Measurements from ENCODE around the gene ADORA2B.

ADORA2B gene

DNA sequence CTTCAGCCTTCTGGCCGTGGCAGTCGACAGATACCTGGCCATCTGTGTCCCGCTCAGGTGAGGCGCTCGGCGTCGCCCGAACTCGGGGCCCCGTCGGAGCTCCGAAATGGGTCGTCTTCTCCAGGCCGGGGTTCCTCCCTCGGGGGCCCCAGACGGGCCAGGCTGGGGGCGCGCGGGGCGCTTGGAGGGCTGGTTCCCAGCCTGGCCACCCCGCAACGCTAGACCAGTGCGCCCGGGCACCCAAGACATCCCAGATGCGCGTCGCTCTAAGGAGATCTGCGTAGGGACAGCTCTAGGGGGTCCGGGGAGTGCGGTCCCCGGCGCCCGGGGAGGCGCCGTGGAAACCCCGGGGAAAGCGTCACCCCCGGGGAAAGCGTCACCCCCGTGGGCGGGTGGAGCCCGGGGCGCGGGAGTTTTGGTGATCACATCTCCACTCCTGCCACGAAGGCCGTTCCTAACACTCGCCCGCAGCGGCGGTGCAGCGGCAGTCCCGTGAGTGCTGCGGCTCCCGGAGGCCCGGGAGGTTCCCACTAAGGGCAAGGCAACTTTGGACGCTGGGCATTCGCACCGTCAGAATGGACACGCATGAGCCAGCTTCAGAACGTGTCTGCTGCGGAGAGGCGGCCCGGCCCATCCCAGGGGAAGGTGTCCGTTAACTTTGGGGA is 729 bp downstream of the ADORA2B start:
- peaks cover 19% of the 10 kb centered on the region for H3K4me1 ChIP-seq (ENCODE audit: insufficient read depth, low read length)
- H3K9me3 ChIP-seq (ENCODE audit: low read length) = no peaks in the 10 kb centered on the region
- no peaks in the 10 kb centered on the region for H3K36me3 ChIP-seq (ENCODE audit: insufficient read depth, low read length)
- H3K9ac ChIP-seq (ENCODE audit: low read length) = no peak overlapping the region
- peak overlapping the region; percentile 77 to 81 for H3K4me3 ChIP-seq (ENCODE audit: low read depth in 1 of 2, low read length in 2 of 2)
- H3K27ac ChIP-seq (ENCODE audit: low read depth, low read length) = peak overlapping the region; percentile 32
- peaks cover 0 to 9% of the 10 kb centered on the region in 2 donors for H3K27me3 ChIP-seq (ENCODE audit: control insufficient read depth in 1 of 2, insufficient read depth in 2 of 2, low read length in 2 of 2)

GRCh38 chr17:15946611-15947120 is 1.7 kb downstream of the ADORA2B start:
- H3K4me1 ChIP-seq (ENCODE audit: insufficient read depth, low read length) = peaks cover 19% of the 10 kb centered on the region
- H3K9me3 ChIP-seq (ENCODE audit: low read length) = no peaks in the 10 kb centered on the region
- peak overlapping the region in 1 of 2 donors; percentile 77 for H3K4me3 ChIP-seq (ENCODE audit: low read depth in 1 of 2, low read length in 2 of 2)
- no peak overlapping the region for H3K9ac ChIP-seq (ENCODE audit: low read length)
- no peaks in the 10 kb centered on the region for H3K36me3 ChIP-seq (ENCODE audit: insufficient read depth, low read length)
- H3K27ac ChIP-seq (ENCODE audit: low read depth, low read length) = no peak overlapping the region
- H3K27me3 ChIP-seq (ENCODE audit: control insufficient read depth in 1 of 2, insufficient read depth in 2 of 2, low read length in 2 of 2) = peaks cover 0 to 9% of the 10 kb centered on the region in 2 donors

GRCh38 chr17:15947271-15947670 is 2.3 kb downstream of the ADORA2B start:
- peak overlapping the region; percentile 14 for H3K27ac ChIP-seq (ENCODE audit: low read depth, low read length)
- H3K4me3 ChIP-seq (ENCODE audit: low read depth in 1 of 2, low read length in 2 of 2) = no peak overlapping the region
- peaks cover 19% of the 10 kb centered on the region for H3K4me1 ChIP-seq (ENCODE audit: insufficient read depth, low read length)
- no peaks in the 10 kb centered on the region for H3K36me3 ChIP-seq (ENCODE audit: insufficient read depth, low read length)
- H3K27me3 ChIP-seq (ENCODE audit: control insufficient read depth in 1 of 2, insufficient read depth in 2 of 2, low read length in 2 of 2) = peaks cover 0 to 9% of the 10 kb centered on the region in 2 donors
- no peaks in the 10 kb centered on the region for H3K9me3 ChIP-seq (ENCODE audit: low read length)
- H3K9ac ChIP-seq (ENCODE audit: low read length) = no peak overlapping the region

GRCh38 chr17:15947976-15948752 is 3.2 kb downstream of the ADORA2B start:
- Histone ChIP-seq H3K9me3 (ENCODE audit: low read length) (no peaks in the 10 kb centered on the region), H3K27me3 (ENCODE audit: control insufficient read depth in 1 of 2, insufficient read depth in 2 of 2, low read length in 2 of 2) (peaks cover 0 to 9% of the 10 kb centered on the region in 2 donors), H3K36me3 (ENCODE audit: insufficient read depth, low read length) (no peaks in the 10 kb centered on the region), H3K4me1 (ENCODE audit: insufficient read depth, low read length) (peaks cover 19% of the 10 kb centered on the region), H3K4me3 (ENCODE audit: low read depth in 1 of 2, low read length in 2 of 2) (no peak overlapping the region), H3K9ac (ENCODE audit: low read length) (no peak overlapping the region), H3K27ac (ENCODE audit: low read depth, low read length) (no peak overlapping the region)

DNA sequence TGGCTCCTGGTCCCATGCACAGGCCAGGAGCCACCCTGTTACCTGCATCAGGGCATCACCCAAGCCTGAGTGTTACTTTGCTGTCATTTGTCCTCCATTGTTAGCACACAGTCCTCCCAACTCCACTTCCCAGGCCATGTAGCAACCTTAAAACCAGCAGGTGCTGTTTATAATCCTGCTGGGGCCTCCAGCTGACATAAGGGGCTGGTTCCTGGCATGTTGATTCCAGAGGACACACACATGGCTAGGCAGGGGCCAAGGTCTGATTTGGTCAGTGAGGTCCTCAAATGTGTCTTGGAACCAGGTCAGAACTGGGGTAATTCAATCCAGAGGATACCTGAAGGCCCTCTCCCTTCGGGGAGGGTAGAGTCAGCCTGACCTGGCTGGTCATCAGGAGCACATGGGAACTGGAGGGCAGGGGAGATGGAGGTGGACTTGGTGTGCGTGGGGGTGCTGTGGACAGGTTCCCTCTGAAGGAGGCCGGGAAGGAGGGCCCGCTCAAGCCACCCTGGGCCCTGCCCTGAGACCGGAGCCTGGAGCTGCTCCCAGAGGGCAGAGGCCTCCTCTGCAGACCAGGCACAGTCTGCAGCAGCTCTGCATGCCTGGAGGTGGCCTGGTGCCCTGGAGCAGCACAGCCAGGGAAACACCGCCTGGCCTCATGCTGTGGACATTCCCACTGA is 6.6 kb downstream of the ADORA2B start:
- Histone ChIP-seq H3K27me3 (ENCODE audit: control insufficient read depth in 1 of 2, insufficient read depth in 2 of 2, low read length in 2 of 2) (no peaks in the 10 kb centered on the region), H3K9ac (ENCODE audit: low read length) (no peak overlapping the region), H3K4me3 (ENCODE audit: low read depth in 1 of 2, low read length in 2 of 2) (no peak overlapping the region), H3K36me3 (ENCODE audit: insufficient read depth, low read length) (no peaks in the 10 kb centered on the region), H3K4me1 (ENCODE audit: insufficient read depth, low read length) (peaks cover 13% of the 10 kb centered on the region), H3K9me3 (ENCODE audit: low read length) (no peaks in the 10 kb centered on the region), H3K27ac (ENCODE audit: low read depth, low read length) (no peak overlapping the region)

DNA sequence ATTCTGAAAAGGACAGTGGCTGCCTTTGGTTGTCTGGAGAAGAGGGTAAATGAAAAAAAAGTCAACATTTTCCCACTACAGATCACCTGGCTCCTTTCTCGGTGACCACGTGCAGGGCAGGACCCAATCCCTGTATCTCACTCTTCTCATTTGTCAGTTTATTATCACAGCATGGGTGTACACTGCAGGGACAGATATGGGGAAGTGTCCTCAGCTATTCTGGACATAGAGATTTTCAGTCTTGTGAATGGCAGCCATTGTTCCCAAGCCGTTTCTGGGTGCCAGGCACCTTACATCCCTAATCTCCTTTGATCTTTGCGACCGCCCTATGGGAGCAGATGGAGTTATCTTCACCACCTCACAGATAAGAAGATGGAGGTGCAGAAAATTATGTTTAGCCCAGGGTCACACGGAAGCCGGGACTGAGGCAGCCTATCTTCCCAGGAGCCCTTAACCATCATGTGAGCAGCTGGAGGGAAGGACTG is 7.2 kb downstream of the ADORA2B start:
- Histone ChIP-seq H3K36me3 (ENCODE audit: insufficient read depth, low read length) (no peaks in the 10 kb centered on the region), H3K9ac (ENCODE audit: low read length) (no peak overlapping the region), H3K27ac (ENCODE audit: low read depth, low read length) (no peak overlapping the region), H3K4me1 (ENCODE audit: insufficient read depth, low read length) (peaks cover 7% of the 10 kb centered on the region), H3K4me3 (ENCODE audit: low read depth in 1 of 2, low read length in 2 of 2) (no peak overlapping the region), H3K9me3 (ENCODE audit: low read length) (no peaks in the 10 kb centered on the region), H3K27me3 (ENCODE audit: control insufficient read depth in 1 of 2, insufficient read depth in 2 of 2, low read length in 2 of 2) (no peaks in the 10 kb centered on the region)

- Histone ChIP-seq H3K4me3 (ENCODE audit: low read depth in 1 of 2, low read length in 2 of 2) (no peak overlapping the region), H3K9me3 (ENCODE audit: low read length) (no peaks in the 10 kb centered on the region), H3K27ac (ENCODE audit: low read depth, low read length) (no peak overlapping the region), H3K9ac (ENCODE audit: low read length) (no peak overlapping the region), H3K27me3 (ENCODE audit: control insufficient read depth in 1 of 2, insufficient read depth in 2 of 2, low read length in 2 of 2) (no peaks in the 10 kb centered on the region), H3K4me1 (ENCODE audit: insufficient read depth, low read length) (no peaks in the 10 kb centered on the region), H3K36me3 (ENCODE audit: insufficient read depth, low read length) (no peaks in the 10 kb centered on the region)
Observed at GRCh38 chr17:15952916-15953790, 8.2 kb downstream of the ADORA2B start.

GRCh38 chr17:15954222-15954621 is 9.3 kb downstream of the ADORA2B start:
- no peaks in the 10 kb centered on the region for H3K27me3 ChIP-seq (ENCODE audit: control insufficient read depth in 1 of 2, insufficient read depth in 2 of 2, low read length in 2 of 2)
- no peaks in the 10 kb centered on the region for H3K36me3 ChIP-seq (ENCODE audit: insufficient read depth, low read length)
- no peak overlapping the region for H3K4me3 ChIP-seq (ENCODE audit: low read depth in 1 of 2, low read length in 2 of 2)
- H3K27ac ChIP-seq (ENCODE audit: low read depth, low read length) = no peak overlapping the region
- no peak overlapping the region for H3K9ac ChIP-seq (ENCODE audit: low read length)
- no peaks in the 10 kb centered on the region for H3K4me1 ChIP-seq (ENCODE audit: insufficient read depth, low read length)
- no peaks in the 10 kb centered on the region for H3K9me3 ChIP-seq (ENCODE audit: low read length)

GRCh38 chr17:15955793-15956541 is 11.0 kb downstream of the ADORA2B start:
- H3K36me3 ChIP-seq (ENCODE audit: insufficient read depth, low read length) = no peaks in the 10 kb centered on the region

GRCh38 chr17:15957206-15957605 is 12.3 kb downstream of the ADORA2B start:
- H3K27ac ChIP-seq (ENCODE audit: low read depth, low read length) = no peak overlapping the region

More at GRCh38 chr17:15955793-15956541, 11.0 kb downstream of the ADORA2B start:
- H3K9me3 ChIP-seq (ENCODE audit: low read length) = no peaks in the 10 kb centered on the region
- no peaks in the 10 kb centered on the region for H3K27me3 ChIP-seq (ENCODE audit: control insufficient read depth in 1 of 2, insufficient read depth in 2 of 2, low read length in 2 of 2)
- H3K4me1 ChIP-seq (ENCODE audit: insufficient read depth, low read length) = no peaks in the 10 kb centered on the region
- no peak overlapping the region for H3K4me3 ChIP-seq (ENCODE audit: low read depth in 1 of 2, low read length in 2 of 2)
- no peak overlapping the region for H3K27ac ChIP-seq (ENCODE audit: low read depth, low read length)
- H3K9ac ChIP-seq (ENCODE audit: low read length) = no peak overlapping the region

More at GRCh38 chr17:15957206-15957605, 12.3 kb downstream of the ADORA2B start:
- no peaks in the 10 kb centered on the region for H3K36me3 ChIP-seq (ENCODE audit: insufficient read depth, low read length)
- no peaks in the 10 kb centered on the region for H3K9me3 ChIP-seq (ENCODE audit: low read length)
- no peaks in the 10 kb centered on the region for H3K4me1 ChIP-seq (ENCODE audit: insufficient read depth, low read length)
- H3K4me3 ChIP-seq (ENCODE audit: low read depth in 1 of 2, low read length in 2 of 2) = no peak overlapping the region
- no peaks in the 10 kb centered on the region for H3K27me3 ChIP-seq (ENCODE audit: control insufficient read depth in 1 of 2, insufficient read depth in 2 of 2, low read length in 2 of 2)
- no peak overlapping the region for H3K9ac ChIP-seq (ENCODE audit: low read length)
